A673 (cell line): Measurements from ENCODE around the gene ADGRD1.

ENCODE experiments used
- CTCF ChIP-seq: fragments of 300-800, 200-600 bp; sonication (generic); conservative IDR thresholded peaks from 2 replicates; pipeline ENCODE4 v1.5.1; 2017; ENCODE audit warnings: low read depth, mild to moderate bottlenecking, antibody characterized with exemption, low read length, moderate library complexity, mixed read lengths
- EZH2 ChIP-seq: fragments of 200-600 bp; sonication (generic); IDR thresholded peaks from 2 replicates; pipeline ENCODE4 v1.6.1; 2017; ENCODE audit warnings: borderline replicate concordance, low read depth, mild to moderate bottlenecking, mixed read lengths, antibody characterized with exemption, low read length; ENCODE audit not compliant: poor library complexity, severe bottlenecking

- TF ChIP-seq CTCF (no peak), EZH2 (no peak)
Observed at GRCh38 chr12:130949806-130950205, 3.9 kb upstream of the ADGRD1 start.
